Adrenal gland (tissue), 5 donors: ENCODE data around the gene YIPF6.

Source experiments
- POLR2A ChIP-seq, 2 donors: fragments of 450-650 bp; IDR thresholded peaks; one replicate each; pipeline ENCODE4 v1.6.1; 2017; ENCODE audit warnings: antibody characterized with exemption in 2 of 2, mild to moderate bottlenecking in 2 of 2, moderate library complexity in 1 of 2
- TF ChIP-seq, protein P1 (sequence below), 6 experiments: fragments of 450-650 bp in 4 of 6; fragments of 200-600 bp in 2 of 6; sonication (generic) in 1 of 6; IDR thresholded peaks; 1 replicate in 5 of 6; 2 replicates in 1 of 6; pipeline versions ENCODE4 v1.5.1 to v1.8.0; 2016 to 2021; ENCODE audit warnings: antibody characterized with exemption in 6 of 6, mild to moderate bottlenecking in 2 of 6, moderate library complexity in 1 of 6
- donor health status: DM: no; HTN: no; CAD: no.

DNA sequence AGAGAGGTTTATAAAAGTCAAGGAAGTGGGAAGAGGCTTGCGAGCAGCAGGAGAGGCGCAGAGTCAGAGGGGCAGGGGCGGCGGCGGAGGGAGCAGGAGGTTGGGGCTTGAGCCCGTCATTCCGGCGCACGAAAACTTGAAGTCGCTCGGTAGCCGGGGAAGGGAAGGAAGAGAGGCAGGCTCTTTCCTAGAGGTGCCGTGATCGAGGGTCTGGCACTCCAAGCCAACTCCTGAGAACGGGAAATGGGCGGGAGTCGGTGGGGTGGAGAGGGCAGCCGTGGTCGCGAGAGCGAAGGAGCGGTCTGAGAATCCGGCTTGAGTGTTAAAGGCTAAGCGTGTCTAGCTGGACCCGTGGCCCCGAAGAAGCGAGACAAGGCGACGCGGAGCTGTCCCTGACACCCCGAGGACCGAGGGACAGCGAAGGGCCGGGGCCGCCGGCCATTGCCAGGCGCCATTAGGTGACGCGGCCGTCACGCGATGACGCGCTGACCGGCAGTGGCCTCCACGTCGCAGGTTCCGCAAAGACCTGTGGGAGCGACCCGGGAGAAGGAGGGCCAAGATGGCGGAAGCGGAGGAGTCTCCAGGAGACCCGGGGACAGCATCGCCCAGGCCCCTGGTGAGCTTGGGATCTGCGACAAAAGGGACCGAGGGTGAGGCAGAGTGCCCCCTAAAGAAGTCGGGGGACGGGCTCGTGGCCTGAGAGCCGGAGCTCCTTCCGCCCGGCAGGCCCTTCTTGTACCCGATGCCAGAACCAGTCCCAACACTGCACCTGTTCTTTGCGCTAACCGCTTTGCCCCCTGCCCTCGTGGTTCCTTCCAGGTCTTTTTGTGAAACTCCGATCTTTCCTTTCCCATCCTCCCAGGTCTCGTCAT lies at the start of gene YIPF6:
- TF ChIP-seq, protein P1, sequence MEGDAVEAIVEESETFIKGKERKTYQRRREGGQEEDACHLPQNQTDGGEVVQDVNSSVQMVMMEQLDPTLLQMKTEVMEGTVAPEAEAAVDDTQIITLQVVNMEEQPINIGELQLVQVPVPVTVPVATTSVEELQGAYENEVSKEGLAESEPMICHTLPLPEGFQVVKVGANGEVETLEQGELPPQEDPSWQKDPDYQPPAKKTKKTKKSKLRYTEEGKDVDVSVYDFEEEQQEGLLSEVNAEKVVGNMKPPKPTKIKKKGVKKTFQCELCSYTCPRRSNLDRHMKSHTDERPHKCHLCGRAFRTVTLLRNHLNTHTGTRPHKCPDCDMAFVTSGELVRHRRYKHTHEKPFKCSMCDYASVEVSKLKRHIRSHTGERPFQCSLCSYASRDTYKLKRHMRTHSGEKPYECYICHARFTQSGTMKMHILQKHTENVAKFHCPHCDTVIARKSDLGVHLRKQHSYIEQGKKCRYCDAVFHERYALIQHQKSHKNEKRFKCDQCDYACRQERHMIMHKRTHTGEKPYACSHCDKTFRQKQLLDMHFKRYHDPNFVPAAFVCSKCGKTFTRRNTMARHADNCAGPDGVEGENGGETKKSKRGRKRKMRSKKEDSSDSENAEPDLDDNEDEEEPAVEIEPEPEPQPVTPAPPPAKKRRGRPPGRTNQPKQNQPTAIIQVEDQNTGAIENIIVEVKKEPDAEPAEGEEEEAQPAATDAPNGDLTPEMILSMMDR (IDR thresholded peaks at IDR 0.05), result no peak
- TF ChIP-seq POLR2A (IDR thresholded peaks at IDR 0.05), result peak; percentile 73 to 79
